Fibroblast of skin of left biceps (primary cell): ENCODE data around the gene KCNIP1.
"Not testable (repeated sequence)": the region's sequence is repeated elsewhere in the genome, so short reads cannot be mapped to it uniquely, and the experiment has no call there.

ENCODE experiments used
- DNase-seq, 2 experiments: peaks; one replicate each; pipeline ENCODE4 v3.0.0-alpha.2; 2013; ENCODE audit warnings: low read depth in 2 of 2

The KCNIP1 gene

GRCh38 chr5:170750791-170751190 is 247.0 kb downstream of the KCNIP1 start:
- DNase-seq, result no peak

DNA sequence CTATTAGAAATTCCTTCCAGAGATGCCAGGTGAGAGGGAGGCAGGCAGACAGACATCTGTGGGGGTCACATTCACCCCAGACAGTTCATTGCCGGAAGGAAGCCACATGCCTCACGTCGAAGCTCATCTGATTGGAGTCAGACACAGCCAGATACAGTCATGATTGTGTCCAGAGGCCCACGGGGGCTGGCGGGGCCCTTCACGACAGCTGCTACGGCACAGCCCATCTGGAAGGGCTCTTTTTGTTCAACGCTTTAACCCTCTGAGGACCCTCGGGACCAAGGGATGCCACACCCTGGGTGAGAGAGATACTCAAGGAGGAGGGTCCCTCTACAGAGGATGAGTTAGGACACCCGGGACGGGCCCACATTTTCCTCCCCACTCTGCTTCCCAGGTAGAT is 247.8 kb downstream of the KCNIP1 start:
- DNase-seq, result no peak

- DNase-seq, result no peak
Observed at GRCh38 chr5:170752257-170753215, 248.7 kb downstream of the KCNIP1 start.

- no peak for DNase-seq
Observed at GRCh38 chr5:170753311-170753710, 249.5 kb downstream of the KCNIP1 start.

DNA sequence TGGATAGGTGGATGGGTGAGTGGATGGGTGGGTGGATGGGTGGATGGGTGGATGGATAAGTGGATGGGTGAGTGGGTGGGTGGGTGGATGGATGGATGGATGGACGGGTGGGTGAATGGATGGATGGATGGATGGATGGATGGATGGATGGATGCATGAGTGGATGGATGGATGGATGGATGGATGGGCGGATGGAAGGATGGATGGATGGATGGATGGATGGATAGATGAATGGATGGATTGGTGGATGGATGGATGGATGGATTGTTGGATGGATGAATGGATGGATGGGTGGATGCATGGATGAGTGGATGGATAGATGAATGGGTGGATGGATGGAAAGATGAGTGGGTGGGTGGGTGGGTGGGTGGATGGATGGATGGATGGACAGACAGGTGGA is 250.7 kb downstream of the KCNIP1 start:
- not testable (repeated sequence) for DNase-seq

GRCh38 chr5:170755679-170756456 is 252.0 kb downstream of the KCNIP1 start:
- DNase-seq, result no peak

DNA sequence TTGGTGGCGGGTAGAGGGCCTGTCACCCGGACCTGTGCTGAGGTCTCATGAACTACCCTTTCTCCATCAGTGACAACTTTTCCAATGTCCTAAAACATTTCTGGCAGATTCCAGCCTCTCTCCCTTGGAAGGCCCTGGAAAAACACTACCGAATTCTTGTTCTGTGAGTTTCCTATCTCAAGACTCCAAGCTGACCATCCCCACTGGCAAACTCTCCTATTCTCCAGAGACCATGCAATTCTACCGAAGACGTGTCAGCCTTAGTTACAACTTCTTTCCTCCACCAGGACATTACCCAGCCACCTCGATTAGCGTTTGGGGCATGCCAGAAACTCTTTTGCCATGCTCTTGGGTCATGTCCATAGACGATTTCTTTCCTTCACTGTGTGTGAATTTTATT is 252.9 kb downstream of the KCNIP1 start:
- no peak for DNase-seq

DNA sequence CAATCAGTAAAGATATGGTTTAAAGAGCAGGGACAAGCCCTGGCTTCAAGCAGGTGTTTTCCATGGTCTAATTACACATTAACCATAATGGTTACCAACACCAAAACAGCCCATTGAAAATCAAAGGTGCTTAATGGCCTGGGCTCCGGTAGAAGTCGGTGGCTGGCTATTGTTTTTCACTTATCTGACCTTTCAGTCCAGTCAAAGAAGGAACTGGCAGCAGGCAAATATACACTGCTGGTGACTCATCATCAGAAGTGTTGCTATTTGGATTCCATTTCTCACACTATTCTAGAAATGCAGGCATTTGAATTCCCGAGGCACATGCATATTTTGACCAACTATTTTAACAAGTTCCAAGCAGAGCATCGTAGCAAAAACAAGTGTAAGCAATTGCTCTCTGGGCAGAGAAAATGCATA is 253.4 kb downstream of the KCNIP1 start:
- DNase-seq, result no peak

DNA sequence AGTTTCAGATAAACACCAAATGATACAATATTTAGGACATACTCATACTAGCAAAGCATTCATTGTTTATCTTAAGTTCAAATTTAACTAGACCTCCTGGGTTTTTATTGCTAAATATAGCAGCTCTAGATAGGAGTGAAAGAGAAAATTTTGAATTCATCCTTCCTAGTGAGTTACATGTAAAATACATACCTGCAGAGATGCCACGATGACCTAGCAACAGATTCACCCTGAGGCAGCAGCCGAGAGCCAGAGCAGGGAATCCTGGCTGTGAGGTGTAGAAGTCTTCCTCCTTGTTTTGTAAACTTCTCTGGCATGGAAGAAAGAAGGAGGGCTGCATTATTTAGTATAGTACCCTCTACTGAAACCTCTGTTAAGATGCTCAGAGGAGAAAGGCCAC is 253.8 kb downstream of the KCNIP1 start:
- DNase-seq, result no peak

DNA sequence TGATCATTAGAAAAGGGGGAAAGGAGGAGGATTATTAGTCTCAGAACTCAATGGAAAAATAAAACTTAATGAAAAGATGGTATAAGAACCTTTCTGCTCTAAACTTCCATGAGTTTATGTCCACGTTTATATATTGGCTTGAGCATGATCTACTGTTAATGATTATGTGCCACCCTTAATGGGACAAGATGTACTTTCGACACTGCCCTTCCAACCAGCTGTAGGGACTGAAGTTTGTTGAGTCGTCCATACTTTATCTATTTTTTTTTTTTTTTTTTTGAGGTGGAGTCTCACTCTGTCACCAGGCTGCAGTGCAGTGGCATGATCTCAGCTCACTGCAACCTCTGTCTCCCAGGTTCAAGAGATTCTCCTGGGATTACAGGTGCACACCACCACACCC is 254.7 kb downstream of the KCNIP1 start:
- no peak for DNase-seq

DNA sequence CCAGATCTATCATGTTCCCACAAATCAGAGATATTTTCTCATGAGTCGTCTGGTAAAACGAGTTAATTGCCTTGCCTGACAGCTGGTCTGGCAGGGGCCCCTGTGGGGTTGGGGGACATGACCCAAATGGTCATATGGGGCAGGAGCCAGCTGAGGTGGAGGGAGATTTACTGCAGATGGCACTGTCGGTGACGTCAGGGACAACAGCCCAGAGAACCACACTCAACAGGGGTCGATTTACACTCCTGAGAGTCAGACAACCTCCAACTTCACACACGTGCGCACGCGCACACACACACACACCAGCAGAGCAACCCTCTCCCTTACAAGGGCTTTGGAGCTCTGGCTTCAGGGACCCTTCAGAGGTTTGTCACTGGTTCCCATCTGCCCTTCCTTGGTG is 256.3 kb downstream of the KCNIP1 start:
- no peak for DNase-seq

DNA sequence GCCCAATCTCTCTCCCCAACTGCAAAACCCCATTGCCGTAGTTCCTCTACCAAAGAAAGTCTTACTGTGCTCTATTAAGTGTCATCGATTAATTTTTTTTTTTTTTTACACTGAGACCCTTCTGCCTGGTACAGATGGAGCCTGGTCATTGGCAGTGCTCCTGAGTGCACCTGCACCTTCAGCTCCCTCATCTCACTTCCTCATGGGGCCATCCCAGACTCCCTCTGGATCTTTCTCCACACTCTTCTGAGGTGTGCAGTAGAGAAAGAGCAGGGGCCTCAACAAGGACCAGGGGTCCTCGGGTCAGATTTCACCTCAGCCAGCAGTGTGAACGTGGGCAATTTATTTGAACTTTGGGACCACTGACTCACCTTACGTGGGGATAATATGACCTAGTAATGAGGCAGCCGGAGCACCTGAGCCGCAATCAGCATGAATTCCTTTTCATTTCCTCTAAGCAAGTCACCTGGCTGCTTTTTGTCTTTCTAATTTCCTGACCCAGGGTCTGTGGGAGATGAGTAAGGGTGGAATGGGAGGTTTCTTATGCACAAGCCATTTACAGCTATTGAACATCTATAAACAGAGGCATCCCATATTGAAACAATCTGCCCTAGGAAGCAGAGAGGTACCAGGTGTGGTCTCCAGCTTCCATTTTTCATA is 257.4 kb downstream of the KCNIP1 start:
- no peak for DNase-seq

DNA sequence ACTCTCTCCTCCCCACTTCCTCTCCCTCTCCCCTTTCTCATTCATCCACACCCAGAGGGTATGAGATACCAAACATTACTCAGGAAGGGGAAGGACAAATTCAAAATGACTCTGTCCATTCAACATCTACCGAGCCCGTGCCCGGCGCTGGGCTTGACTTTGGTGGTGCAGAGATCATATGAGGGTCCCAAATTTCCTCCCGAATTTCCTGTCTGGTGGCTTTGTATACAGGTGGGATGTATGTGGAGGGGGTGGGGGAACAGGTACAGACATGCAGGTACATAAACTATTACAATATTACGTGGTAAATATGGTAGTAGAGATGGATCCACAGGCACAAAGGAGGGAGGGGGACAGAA is 257.9 kb downstream of the KCNIP1 start:
- no peak for DNase-seq

GRCh38 chr5:170762298-170762697 is 258.5 kb downstream of the KCNIP1 start:
- DNase-seq, result not testable (repeated sequence)

DNA sequence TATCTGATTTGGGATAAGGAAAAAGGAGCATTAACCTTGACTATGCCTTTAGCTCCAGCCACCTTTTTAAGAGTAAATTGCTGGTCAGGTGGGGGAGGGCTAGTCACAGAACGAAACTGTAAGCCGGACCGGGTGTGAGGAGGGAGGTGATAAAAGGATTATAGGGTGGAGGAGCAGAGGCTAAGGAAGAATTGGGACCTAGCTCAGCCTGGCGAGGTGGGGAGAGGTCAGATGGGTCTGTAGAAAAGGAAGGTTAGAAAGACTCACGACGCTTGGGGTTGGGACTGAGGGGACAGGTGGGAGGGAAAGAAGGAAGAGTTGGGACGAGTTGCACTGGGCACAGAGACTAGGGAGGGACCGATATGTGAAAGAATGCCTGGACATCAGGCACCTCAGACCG is 262.0 kb downstream of the KCNIP1 start:
- not testable (repeated sequence) for DNase-seq

DNA sequence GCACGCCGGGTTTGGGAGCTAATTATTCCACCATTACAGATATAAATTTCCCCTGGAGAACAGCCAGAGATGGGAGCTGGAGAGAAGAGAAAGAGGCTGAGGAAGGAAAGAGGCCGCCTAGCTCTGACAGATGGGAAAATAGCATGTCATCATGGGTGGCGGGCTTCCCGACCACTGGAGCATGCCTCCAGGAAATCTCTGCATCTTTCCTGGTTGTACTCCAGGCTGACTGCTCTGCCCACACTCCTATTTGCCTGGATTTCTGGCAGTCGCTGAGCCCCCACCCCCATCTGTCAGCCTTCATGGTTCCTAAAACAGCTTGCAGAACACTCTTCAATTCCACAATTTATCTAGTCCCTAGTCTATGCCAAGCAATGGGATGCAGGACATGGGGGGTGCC is 265.4 kb downstream of the KCNIP1 start:
- DNase-seq, result no peak

DNA sequence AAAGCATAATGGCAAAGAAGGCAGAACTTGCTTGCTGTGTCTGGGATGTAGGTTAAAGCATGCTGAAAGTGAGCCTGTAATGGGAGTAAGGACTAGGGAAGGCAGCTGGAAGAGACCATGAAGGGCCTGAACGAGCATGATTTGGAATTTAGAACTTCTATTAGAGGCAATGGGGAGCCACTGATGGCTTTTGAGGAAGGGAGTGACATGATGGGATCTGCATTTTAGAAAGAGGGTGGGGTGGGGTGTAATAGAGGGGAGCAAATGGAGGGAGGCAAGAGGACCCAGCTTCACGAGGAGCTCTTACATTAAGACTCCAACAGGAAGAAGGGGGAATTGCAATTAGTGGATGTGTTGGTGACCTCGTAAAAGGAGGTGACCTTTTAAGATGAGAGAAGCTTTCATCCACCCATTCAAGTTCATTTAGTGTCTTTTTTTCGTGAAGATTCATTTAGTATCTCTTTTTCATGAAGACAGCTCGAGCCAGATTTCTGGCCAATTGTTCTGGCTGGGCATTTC is 266.1 kb downstream of the KCNIP1 start:
- no peak for DNase-seq

GRCh38 chr5:170771496-170771895 is 267.7 kb downstream of the KCNIP1 start:
- no peak for DNase-seq

DNA sequence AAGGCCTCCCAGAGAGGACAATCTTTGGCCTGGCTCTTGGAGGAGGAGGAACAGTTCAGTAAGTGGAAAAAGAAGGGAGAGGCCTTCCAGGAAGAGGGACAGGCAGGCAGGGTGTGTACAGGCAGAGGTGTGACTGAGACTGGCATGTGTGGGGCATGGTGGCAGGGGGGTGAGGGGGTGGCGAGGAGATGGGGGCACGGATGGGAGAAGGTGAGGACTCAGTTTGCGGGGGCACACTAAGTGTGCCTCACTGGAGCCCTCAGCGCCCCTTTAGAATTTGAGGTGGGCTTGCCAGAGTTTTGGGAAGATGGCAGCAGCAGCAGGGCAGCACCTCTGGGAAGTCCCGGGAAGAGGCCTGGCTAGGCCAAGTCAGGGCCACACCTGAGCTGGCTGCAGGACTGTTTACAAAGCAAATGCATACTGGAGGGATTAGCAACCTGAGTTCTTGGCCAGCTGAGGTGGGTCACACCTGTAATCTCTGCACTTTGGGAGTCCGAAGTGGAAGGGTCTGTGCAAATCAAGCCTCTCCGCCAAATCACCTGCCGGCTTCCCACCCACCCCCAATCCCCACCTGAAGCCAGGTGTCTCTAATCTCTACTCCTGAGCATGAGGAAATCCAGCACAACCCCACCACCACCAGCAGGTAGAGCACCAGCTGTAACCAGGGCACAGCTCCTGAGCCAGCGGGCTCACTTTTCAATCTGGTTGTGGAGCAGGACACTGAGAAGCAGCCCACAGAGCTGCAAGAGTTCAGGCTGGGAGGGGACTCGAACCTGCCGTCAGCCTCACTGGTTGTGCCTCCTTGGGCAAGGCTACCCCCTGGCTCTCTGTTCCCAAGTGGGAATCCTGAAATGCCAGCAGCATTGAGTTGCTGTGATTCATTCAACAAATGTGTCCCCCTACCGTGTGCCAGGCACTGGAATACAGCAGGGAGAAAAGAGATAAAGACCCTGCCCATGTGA is 269.5 kb downstream of the KCNIP1 start:
- DNase-seq, result no peak

DNA sequence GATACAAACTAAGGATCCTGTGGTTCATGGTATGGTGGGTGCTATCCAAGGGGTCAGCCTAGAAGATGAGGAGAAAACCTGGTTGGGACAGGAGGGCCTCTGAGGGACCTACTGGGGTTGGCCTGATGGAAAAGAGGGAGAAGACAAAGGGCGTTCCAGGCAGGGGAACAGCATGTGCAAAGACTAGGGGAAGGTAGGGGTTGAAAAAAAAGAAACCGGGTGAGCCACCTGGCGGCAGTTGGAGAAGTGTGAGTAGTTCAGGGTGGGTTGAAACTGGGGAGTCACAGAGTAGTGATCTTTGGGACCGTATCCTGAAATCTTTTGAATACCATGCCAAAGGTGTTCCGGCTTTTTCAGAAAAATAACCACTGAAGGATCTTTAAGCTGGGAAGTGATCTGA is 271.0 kb downstream of the KCNIP1 start:
- DNase-seq, result no peak

GRCh38 chr5:170781946-170782345 is 278.1 kb downstream of the KCNIP1 start:
- DNase-seq, result no peak
